ENCODE measurements around the gene HOXD9. TPM values are rescaled to one million over a fixed set of nuclear protein-coding genes. Genes with fewer than 3 reads are reported as not detected.

Gene HOXD9
- total RNA-seq, 1 experiment from 2014 or later = not detected

GRCh38 chr2:176133389-176133788 lies 10.9 kb downstream of the HOXD9 start (continued):
- no peak for TF ChIP-seq ATF2 (CRISPR knock-in tag; IDR thresholded peaks at IDR 0.05; ENCODE audit: borderline replicate concordance, low read depth)
- no peak for TF ChIP-seq ETV6 (CRISPR knock-in tag; IDR thresholded peaks at IDR 0.05)
- no peak for TF ChIP-seq ZNF671 (CRISPR knock-in tag; IDR thresholded peaks at IDR 0.05)
- TF ChIP-seq RORB (CRISPR knock-in tag; IDR thresholded peaks at IDR 0.05) = no peak
- TF ChIP-seq ZNF281 (CRISPR knock-in tag; IDR thresholded peaks at IDR 0.05) = no peak
- no peak for TF ChIP-seq ZBTB43 (CRISPR knock-in tag; IDR thresholded peaks at IDR 0.05)

- Mint-ChIP-seq H3K4me3 (no peak overlapping the region), H3K36me3 (0 out of 2 replicates have a peak, but pooled peaks cover 2% of the 10 kb centered on the region), H3K27me3 (ENCODE audit: low read depth) (peaks cover 98% of the 10 kb centered on the region), H3K4me1 (peaks cover 26% of the 10 kb centered on the region), H3K27ac (no peak overlapping the region), H3K9me3 (no peaks in the 10 kb centered on the region)
- CTCF ChIA-PET = interaction anchor here (2.4 kb wide), 1 partner anchor 321 kb away, joined by 9 read pairs; no protein-coding TSS in a partner anchor
- DNase-seq (ENCODE audit: low spot score) = no peak
- ATAC-seq = no peak
- POLR2A ChIA-PET = no interaction called here
- TF ChIP-seq TEAD1 (CRISPR knock-in tag; IDR thresholded peaks at IDR 0.05) (no peak), MLX (CRISPR knock-in tag; IDR thresholded peaks at IDR 0.05) (no peak), TCF7 (CRISPR knock-in tag; IDR thresholded peaks at IDR 0.05; ENCODE audit: low read depth) (no peak), E2F5 (CRISPR knock-in tag; IDR thresholded peaks at IDR 0.05) (no peak), ZNF317 (CRISPR knock-in tag; IDR thresholded peaks at IDR 0.05; ENCODE audit: borderline replicate concordance, low read depth) (no peak), AR (CRISPR knock-in tag; IDR thresholded peaks at IDR 0.05) (no peak), STAT6 (CRISPR knock-in tag; conservative IDR thresholded peaks at IDR 0.05; ENCODE audit: low read depth) (no peak), ZNF219 (CRISPR knock-in tag; IDR thresholded peaks at IDR 0.05; ENCODE audit: borderline replicate concordance) (no peak), RELA (CRISPR knock-in tag; IDR thresholded peaks at IDR 0.05; ENCODE audit: borderline replicate concordance) (no peak), ZNF232 (CRISPR knock-in tag; IDR thresholded peaks at IDR 0.05) (no peak), SMAD3 (CRISPR knock-in tag; IDR thresholded peaks at IDR 0.05; ENCODE audit: borderline replicate concordance) (no peak), NFATC4 (CRISPR knock-in tag; IDR thresholded peaks at IDR 0.05) (no peak), ZMAT4 (CRISPR knock-in tag; IDR thresholded peaks at IDR 0.05) (no peak), CBFB (CRISPR knock-in tag; IDR thresholded peaks at IDR 0.05; ENCODE audit: low read depth) (no peak)
Measured at GRCh38 chr2:176134035-176134434, 11.5 kb downstream of the HOXD9 start.

All from WTC11 (cell line).